HG03097 (cell line): ENCODE results near the gene SH3RF3.

ENCODE experiments used
- ATAC-seq: cut with Tn5 transposase; IDR thresholded peaks from one replicate; pipeline ENCODE4 v1.9.1; 2021; ENCODE audit not compliant: unreplicated experiment, low FRiP score

Gene SH3RF3

GRCh38 chr2:109174626-109175349 is 45.8 kb downstream of the SH3RF3 start:
- ATAC-seq, result no peak

GRCh38 chr2:109175350-109175678 is 46.3 kb downstream of the SH3RF3 start:
- no peak for ATAC-seq

GRCh38 chr2:109176928-109177327 is 47.9 kb downstream of the SH3RF3 start:
- ATAC-seq, result no peak

GRCh38 chr2:109177635-109178034 is 48.6 kb downstream of the SH3RF3 start:
- ATAC-seq, result no peak

- no peak for ATAC-seq
Observed at GRCh38 chr2:109178968-109179367, 50.0 kb downstream of the SH3RF3 start.

- no peak for ATAC-seq
Observed at GRCh38 chr2:109180786-109181185, 51.8 kb downstream of the SH3RF3 start.

GRCh38 chr2:109182426-109182825 is 53.4 kb downstream of the SH3RF3 start:
- ATAC-seq, result no peak

GRCh38 chr2:109183871-109184270 is 54.9 kb downstream of the SH3RF3 start:
- ATAC-seq, result no peak

- no peak for ATAC-seq
Observed at GRCh38 chr2:109184368-109184767, 55.4 kb downstream of the SH3RF3 start.

- ATAC-seq, result no peak
Observed at GRCh38 chr2:109185338-109185737, 56.3 kb downstream of the SH3RF3 start.

- no peak for ATAC-seq
Observed at GRCh38 chr2:109185821-109186570, 57.0 kb downstream of the SH3RF3 start.

- no peak for ATAC-seq
Observed at GRCh38 chr2:109186656-109187250, 57.7 kb downstream of the SH3RF3 start.

- no peak for ATAC-seq
Observed at GRCh38 chr2:109187711-109188495, 58.9 kb downstream of the SH3RF3 start.

GRCh38 chr2:109188496-109188890 is 59.5 kb downstream of the SH3RF3 start:
- ATAC-seq, result no peak

- no peak for ATAC-seq
Observed at GRCh38 chr2:109188898-109189297, 59.9 kb downstream of the SH3RF3 start.

- ATAC-seq, result no peak
Observed at GRCh38 chr2:109189751-109190150, 60.7 kb downstream of the SH3RF3 start.

GRCh38 chr2:109193807-109194619 is 65.0 kb downstream of the SH3RF3 start:
- ATAC-seq, result no peak

GRCh38 chr2:109194620-109194937 is 65.6 kb downstream of the SH3RF3 start:
- ATAC-seq, result no peak

- no peak for ATAC-seq
Observed at GRCh38 chr2:109195193-109196045, 66.4 kb downstream of the SH3RF3 start.
